Upper lobe of left lung (tissue), 4 donors: ENCODE data around the gene UBE2B.

Experiments used
- CTCF ChIP-seq, 6 experiments: fragments of 450-650 bp in 4 of 6; fragments of 200-600 bp in 2 of 6; sonication (generic) in 2 of 6; IDR thresholded peaks; one replicate each; pipeline ENCODE4 v1.5.1; 2016 to 2019; ENCODE audit warnings: antibody characterized with exemption in 6 of 6
- EP300 ChIP-seq, 4 donors: sonication (generic); formaldehyde crosslinking; IDR thresholded peaks; one replicate each; pipeline ENCODE4 v1.5.1; 2017; ENCODE audit warnings: antibody characterized with exemption in 4 of 4, control low read depth in 2 of 4

GRCh38 chr5:134406390-134406789 is 35.0 kb downstream of the UBE2B start:
- TF ChIP-seq CTCF (IDR thresholded peaks at IDR 0.05) (no peak), EP300 (IDR thresholded peaks at IDR 0.05) (no peak)
